Endothelial cell of umbilical vein (primary cell): ENCODE data around the gene CCSAP.

Experiments used
- EZH2 ChIP-seq: IDR thresholded peaks from 2 replicates; pipeline ENCODE4 v1.6.1; 2012; ENCODE audit warnings: borderline replicate concordance, low read depth, mild to moderate bottlenecking, moderate library complexity, low read length, inconsistent platforms; ENCODE audit not compliant: severe bottlenecking
- JUN ChIP-seq: IDR thresholded peaks from 2 replicates; pipeline ENCODE4 v1.6.1; 2011; ENCODE audit warnings: borderline replicate concordance, low read depth; ENCODE audit not compliant: insufficient read length, insufficient read depth
- POLR2AphosphoS5 ChIP-seq: IDR thresholded peaks from 2 replicates; pipeline ENCODE4 v1.6.1; 2012; ENCODE audit warnings: low read depth, mild to moderate bottlenecking, control low read depth, low read length, moderate library complexity; ENCODE audit not compliant: insufficient read depth
- TF ChIP-seq, protein P1 (sequence below), 2 donors: IDR thresholded peaks; 1 replicate in 1 of 2; 2 replicates in 1 of 2; pipeline ENCODE4 v1.5.1; 2011; ENCODE audit warnings: low read length in 2 of 2, mild to moderate bottlenecking in 2 of 2, moderate library complexity in 2 of 2, control low read depth in 1 of 2, inconsistent platforms in 1 of 2, low read depth in 1 of 2; ENCODE audit not compliant: insufficient read depth in 1 of 2; ENCODE audit errors: extremely low read depth in 1 of 2

DNA sequence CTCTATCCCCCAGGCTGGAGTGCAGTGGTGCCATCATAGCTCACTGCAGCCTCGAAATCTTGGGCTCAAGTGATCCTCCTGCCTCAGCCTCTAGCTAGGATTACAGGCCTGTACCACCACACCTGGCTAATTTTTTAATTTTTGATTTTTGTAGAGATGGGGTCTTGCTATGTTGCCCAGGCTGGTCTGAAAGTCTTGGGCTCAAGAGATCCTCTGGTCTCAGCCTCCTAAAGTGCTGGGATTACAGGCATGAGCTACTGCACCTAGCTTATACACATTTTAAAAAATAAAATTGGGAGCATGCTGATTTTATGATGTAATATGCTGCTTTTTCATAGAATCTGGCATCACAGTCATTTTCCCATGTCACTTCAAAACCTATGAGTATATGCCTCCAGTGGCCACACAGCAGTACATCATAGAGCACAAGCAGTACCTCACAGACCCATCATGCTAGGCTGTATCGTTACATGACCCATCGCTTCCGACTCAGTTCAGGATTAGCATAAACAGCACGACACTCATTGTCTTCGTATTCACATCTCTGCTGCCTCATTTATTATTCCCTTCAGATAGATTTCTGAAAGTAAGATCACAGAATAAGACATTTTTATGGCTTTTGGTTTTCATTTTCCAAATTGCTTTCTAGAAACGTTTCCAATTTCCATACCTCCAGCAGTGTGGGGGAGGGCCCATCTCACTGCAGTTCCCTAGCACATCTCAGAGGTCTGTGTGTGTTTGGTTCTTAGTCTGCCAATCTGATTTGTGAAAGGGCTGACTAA is 35.9 kb upstream of the CCSAP start:
- TF ChIP-seq, protein P1, sequence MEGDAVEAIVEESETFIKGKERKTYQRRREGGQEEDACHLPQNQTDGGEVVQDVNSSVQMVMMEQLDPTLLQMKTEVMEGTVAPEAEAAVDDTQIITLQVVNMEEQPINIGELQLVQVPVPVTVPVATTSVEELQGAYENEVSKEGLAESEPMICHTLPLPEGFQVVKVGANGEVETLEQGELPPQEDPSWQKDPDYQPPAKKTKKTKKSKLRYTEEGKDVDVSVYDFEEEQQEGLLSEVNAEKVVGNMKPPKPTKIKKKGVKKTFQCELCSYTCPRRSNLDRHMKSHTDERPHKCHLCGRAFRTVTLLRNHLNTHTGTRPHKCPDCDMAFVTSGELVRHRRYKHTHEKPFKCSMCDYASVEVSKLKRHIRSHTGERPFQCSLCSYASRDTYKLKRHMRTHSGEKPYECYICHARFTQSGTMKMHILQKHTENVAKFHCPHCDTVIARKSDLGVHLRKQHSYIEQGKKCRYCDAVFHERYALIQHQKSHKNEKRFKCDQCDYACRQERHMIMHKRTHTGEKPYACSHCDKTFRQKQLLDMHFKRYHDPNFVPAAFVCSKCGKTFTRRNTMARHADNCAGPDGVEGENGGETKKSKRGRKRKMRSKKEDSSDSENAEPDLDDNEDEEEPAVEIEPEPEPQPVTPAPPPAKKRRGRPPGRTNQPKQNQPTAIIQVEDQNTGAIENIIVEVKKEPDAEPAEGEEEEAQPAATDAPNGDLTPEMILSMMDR (IDR thresholded peaks at IDR 0.05; ENCODE audit: extremely low read depth in 1 of 2, insufficient read depth in 1 of 2, low read depth in 1 of 2, low read length in 2 of 2): no peak
- TF ChIP-seq JUN (no peak), EZH2 (no peak), POLR2AphosphoS5 (no peak)
